ENCODE measurements around the gene DNASE1L2.

The DNASE1L2 gene

GRCh38 chr16:2277466-2278271, 41.4 kb downstream of the DNASE1L2 start:
- no peaks in the 10 kb centered on the region for H3K9me3 Mint-ChIP-seq
- H3K36me3 Mint-ChIP-seq = no peaks in the 10 kb centered on the region
- H3K27me3 Mint-ChIP-seq = no peaks in the 10 kb centered on the region
- H3K4me1 Mint-ChIP-seq = no peaks in the 10 kb centered on the region
- H3K4me3 Mint-ChIP-seq = no peak overlapping the region
- H3K27ac Mint-ChIP-seq = no peak overlapping the region

DNA sequence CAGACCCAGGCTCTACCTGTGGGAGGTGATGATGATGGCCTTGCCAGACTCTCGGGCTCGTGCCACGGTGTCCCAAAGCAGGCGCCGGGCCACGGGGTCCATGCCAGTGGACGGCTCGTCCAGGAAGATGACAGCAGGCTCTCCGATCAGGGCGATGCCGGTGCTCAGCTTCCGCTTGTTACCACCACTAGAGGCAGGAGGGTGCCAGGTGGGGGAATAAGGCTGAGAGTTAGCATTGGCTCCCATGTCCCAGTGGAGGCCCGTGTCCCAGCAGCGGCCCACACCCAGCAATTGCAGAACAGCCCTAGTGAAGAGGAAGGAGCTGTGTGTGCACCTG, 42.0 kb downstream of the DNASE1L2 start:
- H3K36me3 Mint-ChIP-seq = no peaks in the 10 kb centered on the region
- H3K4me3 Mint-ChIP-seq = no peak overlapping the region
- no peak overlapping the region for H3K27ac Mint-ChIP-seq
- H3K27me3 Mint-ChIP-seq = no peaks in the 10 kb centered on the region
- no peaks in the 10 kb centered on the region for H3K9me3 Mint-ChIP-seq
- no peaks in the 10 kb centered on the region for H3K4me1 Mint-ChIP-seq

DNA sequence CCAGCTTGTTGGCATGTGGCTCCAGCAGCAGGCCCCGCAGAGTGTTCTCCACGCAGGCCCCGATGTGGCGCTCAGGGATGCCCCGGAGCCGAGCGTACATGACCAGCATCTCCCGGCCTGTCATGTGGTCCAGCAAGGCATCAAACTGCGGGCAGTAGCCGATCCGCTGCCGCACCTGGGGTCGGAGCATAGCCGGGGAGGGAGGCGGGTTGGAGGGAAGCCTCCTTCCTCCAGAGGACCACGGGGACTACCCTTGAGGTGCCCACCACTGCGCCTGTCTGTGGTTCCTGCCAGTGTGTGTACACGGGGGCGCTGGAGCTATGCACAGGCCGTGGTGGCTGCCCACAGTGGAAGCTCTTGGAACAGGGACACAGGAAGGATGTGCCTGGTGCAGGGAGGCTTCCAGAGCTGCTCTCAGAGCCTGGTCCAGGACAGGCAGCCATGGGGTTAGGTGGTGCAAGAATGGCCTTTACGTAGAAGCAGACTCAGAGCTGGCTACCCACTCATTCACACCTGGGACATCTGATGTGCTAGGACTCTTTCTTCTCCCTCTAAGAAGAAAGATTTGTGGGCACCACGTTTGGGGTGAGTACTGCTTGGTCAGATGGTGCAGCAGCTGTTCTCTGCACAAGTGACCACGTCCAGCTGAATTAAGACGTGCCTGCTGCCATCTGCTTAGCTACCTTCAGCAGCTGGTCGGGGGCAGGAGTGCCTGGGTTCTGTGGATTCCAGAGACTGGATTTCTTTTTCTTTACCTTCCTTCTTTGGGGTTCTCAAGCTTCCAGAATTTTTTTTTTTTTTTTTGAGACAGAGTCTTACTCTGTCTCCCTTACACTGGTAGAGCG, 42.9 kb downstream of the DNASE1L2 start:
- Mint-ChIP-seq H3K36me3 (peaks cover 3% of the 10 kb centered on the region), H3K4me3 (no peak overlapping the region), H3K4me1 (no peaks in the 10 kb centered on the region), H3K27me3 (no peaks in the 10 kb centered on the region), H3K9me3 (no peaks in the 10 kb centered on the region), H3K27ac (no peak overlapping the region)

GRCh38 chr16:2280461-2280860, 44.2 kb downstream of the DNASE1L2 start:
- Mint-ChIP-seq H3K36me3 (peaks cover 3% of the 10 kb centered on the region), H3K9me3 (no peaks in the 10 kb centered on the region), H3K27ac (no peak overlapping the region), H3K4me3 (no peak overlapping the region), H3K4me1 (no peaks in the 10 kb centered on the region), H3K27me3 (no peaks in the 10 kb centered on the region)

GRCh38 chr16:2280981-2281542, 44.8 kb downstream of the DNASE1L2 start:
- H3K27ac Mint-ChIP-seq = no peak overlapping the region
- no peak overlapping the region for H3K4me3 Mint-ChIP-seq
- no peaks in the 10 kb centered on the region for H3K4me1 Mint-ChIP-seq
- no peaks in the 10 kb centered on the region for H3K27me3 Mint-ChIP-seq
- H3K36me3 Mint-ChIP-seq = peaks cover 3% of the 10 kb centered on the region
- no peaks in the 10 kb centered on the region for H3K9me3 Mint-ChIP-seq

GRCh38 chr16:2282262-2282661, 46.0 kb downstream of the DNASE1L2 start:
- Mint-ChIP-seq H3K4me3 (no peak overlapping the region), H3K36me3 (peaks cover 3% of the 10 kb centered on the region), H3K4me1 (no peaks in the 10 kb centered on the region), H3K27me3 (no peaks in the 10 kb centered on the region), H3K9me3 (no peaks in the 10 kb centered on the region), H3K27ac (no peak overlapping the region)

- no peaks in the 10 kb centered on the region for H3K9me3 Mint-ChIP-seq
- peaks cover 3% of the 10 kb centered on the region for H3K36me3 Mint-ChIP-seq
- no peaks in the 10 kb centered on the region for H3K4me1 Mint-ChIP-seq
- no peaks in the 10 kb centered on the region for H3K27me3 Mint-ChIP-seq
- H3K4me3 Mint-ChIP-seq = no peak overlapping the region
- H3K27ac Mint-ChIP-seq = no peak overlapping the region
Observed at GRCh38 chr16:2282866-2283555, 46.8 kb downstream of the DNASE1L2 start.

- H3K9me3 Mint-ChIP-seq = no peaks in the 10 kb centered on the region
- H3K36me3 Mint-ChIP-seq = peaks cover 3% of the 10 kb centered on the region
- no peak overlapping the region for H3K4me3 Mint-ChIP-seq
- no peaks in the 10 kb centered on the region for H3K4me1 Mint-ChIP-seq
- no peak overlapping the region for H3K27ac Mint-ChIP-seq
- no peaks in the 10 kb centered on the region for H3K27me3 Mint-ChIP-seq
Observed at GRCh38 chr16:2284001-2284770, 47.9 kb downstream of the DNASE1L2 start.

DNA sequence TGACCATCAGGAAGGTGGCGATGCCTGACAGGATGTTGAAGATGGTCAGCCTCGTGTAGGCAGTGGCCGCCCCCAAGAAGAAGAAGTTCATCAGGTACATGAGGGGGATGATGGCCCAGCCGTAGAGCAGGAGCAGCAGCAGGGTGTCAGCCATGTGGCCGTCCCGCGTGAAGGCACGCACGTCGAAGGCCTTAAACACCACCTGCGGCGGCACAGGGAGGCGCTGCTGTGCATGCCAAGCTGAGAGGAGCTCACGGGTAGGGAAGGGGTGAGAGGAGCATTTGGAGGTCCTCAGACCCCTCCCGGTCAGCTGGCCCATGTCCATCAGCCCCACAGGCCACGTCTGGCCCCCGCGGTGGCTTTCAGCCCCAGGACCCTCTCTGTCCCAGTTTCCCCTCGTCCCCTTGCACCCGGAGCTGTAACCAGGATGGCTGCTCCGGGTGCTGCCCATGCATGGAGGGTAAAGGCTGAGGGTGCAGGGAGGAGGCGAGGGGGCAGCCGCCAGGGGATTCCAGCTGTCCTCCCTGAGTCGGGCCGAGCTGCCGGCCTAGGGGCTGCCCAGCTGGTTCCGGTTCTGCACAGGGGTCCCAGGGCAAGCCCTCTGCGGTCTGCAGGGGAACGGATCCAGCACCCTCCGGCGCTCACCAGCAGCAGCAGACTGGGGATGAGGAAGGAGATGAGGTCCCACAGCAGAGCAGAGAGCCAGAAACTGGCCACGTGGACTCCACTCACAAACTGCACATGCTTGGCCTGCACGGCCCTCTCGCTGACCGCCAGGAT, 48.7 kb downstream of the DNASE1L2 start:
- H3K4me3 Mint-ChIP-seq = no peak overlapping the region
- H3K27me3 Mint-ChIP-seq = no peaks in the 10 kb centered on the region
- no peaks in the 10 kb centered on the region for H3K9me3 Mint-ChIP-seq
- H3K36me3 Mint-ChIP-seq = peaks cover 3% of the 10 kb centered on the region
- no peak overlapping the region for H3K27ac Mint-ChIP-seq
- H3K4me1 Mint-ChIP-seq = no peaks in the 10 kb centered on the region

GRCh38 chr16:2285731-2286191, 49.5 kb downstream of the DNASE1L2 start:
- H3K27ac Mint-ChIP-seq = no peak overlapping the region
- no peaks in the 10 kb centered on the region for H3K27me3 Mint-ChIP-seq
- H3K4me3 Mint-ChIP-seq = no peak overlapping the region
- no peaks in the 10 kb centered on the region for H3K4me1 Mint-ChIP-seq
- H3K36me3 Mint-ChIP-seq = peaks cover 5% of the 10 kb centered on the region
- H3K9me3 Mint-ChIP-seq = no peaks in the 10 kb centered on the region

GRCh38 chr16:2286550-2286949, 50.3 kb downstream of the DNASE1L2 start:
- Mint-ChIP-seq H3K9me3 (no peaks in the 10 kb centered on the region), H3K4me3 (no peak overlapping the region), H3K36me3 (peaks cover 5% of the 10 kb centered on the region), H3K27ac (no peak overlapping the region), H3K27me3 (no peaks in the 10 kb centered on the region), H3K4me1 (no peaks in the 10 kb centered on the region)

- Mint-ChIP-seq H3K27me3 (no peaks in the 10 kb centered on the region), H3K36me3 (peaks cover 5% of the 10 kb centered on the region), H3K27ac (no peak overlapping the region), H3K4me3 (no peak overlapping the region), H3K9me3 (no peaks in the 10 kb centered on the region), H3K4me1 (no peaks in the 10 kb centered on the region)
Observed at GRCh38 chr16:2287916-2288547, 51.8 kb downstream of the DNASE1L2 start.

Data from activated naive CD4-positive, alpha-beta T cell treated with anti-CD3 and anti-CD28 coated beads, Interleukin-2, amount 50 U/mL, for 24 hours (primary cell).